GM12865 (cell line): ENCODE data around the gene HPD.

Source experiments
- DNase-seq: peaks from one replicate; pipeline ENCODE4 v3.0.0; 2010; ENCODE audit warnings: low read depth
- H3K4me3 ChIP-seq: 2 replicates; pipeline ENCODE4 v1.5.1; 2011; ENCODE audit warnings: mild to moderate bottlenecking, low read depth, low read length, control low read depth
- TF ChIP-seq, protein P1 (sequence below): IDR thresholded peaks from 2 replicates; pipeline ENCODE4 v1.5.1; 2011; ENCODE audit warnings: low read length, control low read depth, low read depth, inconsistent platforms; ENCODE audit not compliant: insufficient read depth; ENCODE audit errors: missing control alignments

Gene HPD

DNA sequence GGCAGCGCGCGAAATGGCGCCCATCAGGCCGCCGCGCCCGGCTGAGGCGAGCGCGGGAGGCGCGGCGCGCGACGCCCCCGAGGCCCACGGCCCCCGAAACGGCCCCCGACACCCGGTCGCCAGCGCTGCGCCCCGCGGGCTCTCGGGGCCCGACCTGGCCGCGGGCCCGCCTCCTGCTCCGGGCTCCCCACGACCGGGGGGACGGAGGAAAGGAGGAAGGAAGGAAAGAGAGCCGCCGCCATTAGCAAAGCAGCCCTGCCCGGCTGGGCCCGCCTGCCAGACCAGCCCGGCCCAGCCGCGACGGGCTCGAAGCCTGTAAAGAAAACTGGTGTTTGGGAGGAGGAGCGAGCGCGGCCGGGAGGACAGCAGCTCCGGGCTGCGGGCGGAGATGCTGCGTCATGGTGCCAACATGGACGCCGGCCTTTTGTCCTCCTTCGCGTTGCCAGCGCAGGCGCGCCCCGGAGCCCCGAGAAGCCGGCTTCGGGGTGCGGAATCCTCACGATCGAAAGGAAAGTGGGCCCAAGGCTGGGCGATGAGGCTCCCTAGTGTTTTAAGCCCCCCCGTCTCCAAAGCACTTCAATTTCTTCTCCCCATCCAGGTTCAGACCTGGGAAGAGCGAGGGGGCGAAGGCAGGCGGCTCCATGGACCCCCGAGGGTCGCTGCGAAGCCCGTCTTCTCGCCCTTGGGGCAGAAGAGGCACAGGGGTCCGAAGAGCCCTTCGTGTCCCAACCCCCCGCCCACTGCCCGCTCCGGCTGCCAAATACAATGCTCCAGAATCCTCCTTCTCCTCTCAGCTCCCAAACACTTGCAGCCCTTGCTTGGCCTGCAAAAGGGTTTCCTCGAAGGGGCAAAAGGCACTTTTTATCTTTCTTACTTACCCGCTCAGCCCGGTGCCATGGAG, 57.7 kb downstream of the HPD start:
- peak; percentile 81 for DNase-seq

DNA sequence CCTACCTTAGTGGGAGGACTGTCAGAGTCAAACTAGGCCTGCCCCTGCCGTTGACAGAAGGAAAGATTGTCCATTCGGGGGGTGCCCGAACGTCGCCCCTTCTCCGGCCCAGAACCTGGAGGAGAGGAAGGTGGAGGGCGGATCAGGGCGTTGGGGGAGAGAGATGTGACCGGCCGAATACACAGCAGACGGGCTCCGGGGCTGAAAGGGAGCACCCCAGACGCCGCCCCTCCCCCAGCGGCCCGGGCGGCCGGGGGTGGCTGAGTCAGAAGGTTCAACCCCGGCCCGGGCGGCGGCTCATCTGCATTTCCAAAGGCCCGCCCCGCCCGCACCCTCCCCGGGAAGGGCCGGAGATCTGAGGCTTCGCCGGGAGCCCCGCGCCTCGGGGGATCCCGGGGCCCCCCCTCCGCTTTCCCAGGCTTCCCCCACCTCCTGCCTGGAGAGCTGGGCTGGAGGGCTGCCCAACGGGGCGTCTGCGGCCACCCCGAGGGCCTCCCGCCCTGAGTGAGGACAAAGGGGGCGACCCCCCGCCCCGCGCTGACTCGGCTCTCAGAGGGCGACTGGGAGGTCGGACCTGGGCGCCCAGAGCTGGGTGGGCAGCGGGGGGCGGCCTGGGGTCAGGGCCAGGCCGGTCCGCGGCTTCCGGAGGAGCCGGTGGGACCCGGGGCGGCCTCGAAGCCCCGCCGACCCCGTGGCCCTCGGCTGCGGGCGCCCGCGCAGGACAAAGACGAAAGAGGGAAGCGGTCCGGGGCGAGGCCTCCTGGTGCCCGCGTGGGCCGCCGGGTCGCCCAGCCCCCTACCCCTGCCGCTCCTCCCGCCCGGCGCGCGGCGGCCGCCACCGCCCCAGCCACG, 58.6 kb downstream of the HPD start:
- peak; percentile 87 for DNase-seq
- peak overlapping the region; percentile 76 for H3K4me3 ChIP-seq
- TF ChIP-seq, protein P1, sequence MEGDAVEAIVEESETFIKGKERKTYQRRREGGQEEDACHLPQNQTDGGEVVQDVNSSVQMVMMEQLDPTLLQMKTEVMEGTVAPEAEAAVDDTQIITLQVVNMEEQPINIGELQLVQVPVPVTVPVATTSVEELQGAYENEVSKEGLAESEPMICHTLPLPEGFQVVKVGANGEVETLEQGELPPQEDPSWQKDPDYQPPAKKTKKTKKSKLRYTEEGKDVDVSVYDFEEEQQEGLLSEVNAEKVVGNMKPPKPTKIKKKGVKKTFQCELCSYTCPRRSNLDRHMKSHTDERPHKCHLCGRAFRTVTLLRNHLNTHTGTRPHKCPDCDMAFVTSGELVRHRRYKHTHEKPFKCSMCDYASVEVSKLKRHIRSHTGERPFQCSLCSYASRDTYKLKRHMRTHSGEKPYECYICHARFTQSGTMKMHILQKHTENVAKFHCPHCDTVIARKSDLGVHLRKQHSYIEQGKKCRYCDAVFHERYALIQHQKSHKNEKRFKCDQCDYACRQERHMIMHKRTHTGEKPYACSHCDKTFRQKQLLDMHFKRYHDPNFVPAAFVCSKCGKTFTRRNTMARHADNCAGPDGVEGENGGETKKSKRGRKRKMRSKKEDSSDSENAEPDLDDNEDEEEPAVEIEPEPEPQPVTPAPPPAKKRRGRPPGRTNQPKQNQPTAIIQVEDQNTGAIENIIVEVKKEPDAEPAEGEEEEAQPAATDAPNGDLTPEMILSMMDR: no peak

More for the DNA sequence above, 57.7 kb downstream of the HPD start:
- TF ChIP-seq, protein P1: no peak
- H3K4me3 ChIP-seq: peak overlapping the region; percentile 82

DNA sequence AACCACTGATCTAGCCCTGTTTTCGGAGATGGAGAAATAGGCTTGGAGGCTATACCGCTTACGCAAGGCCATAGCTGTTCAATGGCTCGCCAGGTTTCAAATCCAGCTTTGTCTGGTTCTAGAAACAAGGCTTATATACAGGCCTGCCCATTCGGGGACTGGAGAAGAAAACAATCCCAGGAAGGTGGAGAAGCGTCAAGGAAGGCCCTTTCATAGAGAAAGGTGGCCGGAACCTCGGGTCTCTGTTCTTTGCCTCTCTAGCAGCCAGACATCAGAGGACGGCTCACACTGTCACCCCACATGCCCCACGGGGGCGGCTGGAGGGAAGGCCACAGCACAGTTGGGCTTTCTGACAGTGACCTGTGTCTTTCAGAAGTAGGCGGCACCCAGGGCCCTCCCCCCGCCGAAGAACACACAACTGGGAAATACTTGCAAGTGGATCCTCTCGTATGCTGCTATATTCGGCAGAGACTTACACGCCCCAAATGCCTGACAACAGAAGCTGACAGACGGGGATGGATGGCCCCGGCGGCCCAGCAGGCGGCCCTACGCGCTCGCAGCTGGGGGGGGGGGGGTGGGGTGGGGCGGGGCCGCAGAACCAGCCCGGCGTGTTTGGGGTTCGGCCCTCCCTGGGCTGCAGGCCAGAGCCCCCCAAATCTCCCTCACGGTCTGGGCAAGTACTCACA, 59.4 kb downstream of the HPD start:
- DNase-seq: peak; percentile 84
- TF ChIP-seq, protein P1: peak; percentile 9

DNA sequence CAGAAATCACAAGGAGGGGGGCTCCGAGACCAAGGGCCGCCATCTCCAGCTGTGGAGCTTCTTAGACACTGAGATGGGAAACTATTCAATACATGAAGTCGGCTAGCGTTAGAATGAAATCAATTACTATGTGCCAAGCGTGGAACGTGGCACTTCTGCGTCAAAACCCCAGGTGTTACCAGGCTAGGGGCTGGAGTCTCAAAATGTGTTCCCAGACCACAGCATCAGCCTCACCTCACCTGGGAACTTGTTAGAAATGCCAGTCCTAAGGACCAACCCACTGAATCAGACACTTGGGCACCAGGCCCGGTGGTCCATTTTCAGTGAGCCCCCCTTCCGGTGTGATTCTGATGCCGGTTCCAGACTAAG, 59.9 kb downstream of the HPD start:
- DNase-seq: no peak
- TF ChIP-seq, protein P1: no peak
- no peak overlapping the region for H3K4me3 ChIP-seq

More for the DNA sequence above, 59.4 kb downstream of the HPD start:
- H3K4me3 ChIP-seq: peak overlapping the region; percentile 76

DNA sequence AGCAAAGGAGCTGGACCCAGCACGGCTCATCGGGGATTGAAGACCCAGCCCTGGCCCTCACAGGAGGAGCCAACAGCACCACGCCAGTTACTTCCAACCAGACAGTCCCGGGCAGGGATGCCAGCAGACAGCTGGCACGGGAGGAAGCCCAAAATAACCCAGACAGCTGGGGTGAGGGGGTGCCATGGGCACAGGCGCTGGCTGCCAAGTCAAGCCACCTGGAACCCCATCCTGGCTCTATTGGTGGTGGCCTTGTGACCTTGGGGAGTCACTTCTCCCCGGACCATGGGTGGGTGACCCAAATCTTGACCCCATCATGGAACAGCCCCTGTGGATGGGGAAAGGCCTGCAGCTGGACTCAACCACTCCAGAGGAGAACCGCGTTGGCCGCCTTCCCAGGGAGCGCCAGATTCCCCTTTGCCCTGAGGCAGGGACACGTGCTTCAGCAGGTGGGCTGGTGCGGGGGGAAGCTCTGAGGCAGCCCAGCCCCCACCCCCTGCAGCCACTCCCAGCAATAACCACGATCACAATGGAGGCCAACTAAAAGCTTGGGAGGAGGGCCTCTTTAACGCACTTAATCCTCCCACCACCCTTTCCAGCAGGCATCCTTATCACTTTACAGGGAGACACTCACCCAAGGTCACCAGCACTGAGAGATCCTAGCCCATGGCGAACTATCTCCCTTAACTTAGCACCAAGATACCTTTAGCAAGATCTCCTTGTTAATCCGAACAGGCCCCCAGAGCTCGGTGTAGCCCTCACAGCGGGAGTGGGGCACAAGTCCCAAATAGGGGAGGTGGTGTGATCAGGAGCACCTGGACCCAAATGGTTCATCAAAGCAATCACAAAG, 60.5 kb downstream of the HPD start:
- TF ChIP-seq, protein P1: no peak
- H3K4me3 ChIP-seq: no peak overlapping the region
- DNase-seq: no peak
